K562 (cell line): ENCODE measurements around the gene NONO. TPM values are rescaled to one million over a fixed set of nuclear protein-coding genes. Genes with fewer than 3 reads are reported as not detected.

ENCODE experiments used
- ATF3 ChIP-seq, 2 experiments: fragments of 450-650 bp in 1 of 2; sonication (generic) in 1 of 2; formaldehyde crosslinking in 1 of 2; IDR thresholded peaks in 1 of 2; conservative IDR thresholded peaks in 1 of 2; 2 replicates each; pipeline versions ENCODE4 v1.6.1 to v1.8.1; 2016 to 2023; ENCODE audit warnings: mild to moderate bottlenecking in 2 of 2, moderate library complexity in 2 of 2, inconsistent platforms in 1 of 2, missing genetic modification reagents in 1 of 2
- ELF1 ChIP-seq: fragments of 200-800 bp; sonication (Bioruptor generic); IDR thresholded peaks from 2 replicates; pipeline ENCODE4 v1.6.1; 2016; ENCODE audit warnings: missing genetic modification characterization, missing compliant biosample characterization
- KLF13 ChIP-seq: fragments of 450-650 bp; IDR thresholded peaks from 2 replicates; pipeline ENCODE4 v1.6.1; 2016; ENCODE audit warnings: missing genetic modification characterization, low read depth, mild to moderate bottlenecking, missing compliant biosample characterization, moderate library complexity, borderline replicate concordance
- MEIS2 ChIP-seq: fragments of 450-650 bp; IDR thresholded peaks from 2 replicates; pipeline ENCODE4 v1.6.1; 2014; ENCODE audit warnings: mild to moderate bottlenecking; ENCODE audit not compliant: partially characterized antibody
- SMARCC2 ChIP-seq: fragments of 450-650 bp; IDR thresholded peaks from 2 replicates; pipeline ENCODE4 v1.6.1; 2017; ENCODE audit warnings: antibody characterized with exemption, moderate library complexity, mild to moderate bottlenecking, low read depth
- SP2 ChIP-seq: IDR thresholded peaks from 2 replicates; pipeline ENCODE4 v1.6.1; 2011; ENCODE audit warnings: mild to moderate bottlenecking, low read depth, low read length, moderate library complexity; ENCODE audit not compliant: poor library complexity, severe bottlenecking; ENCODE audit errors: extremely low read depth
- polyA plus RNA-seq, 8 experiments: library from polyadenylated mRNA; depleted of rRNA in 4 of 8; stranded (reverse) in 5 of 8; unstranded in 3 of 8; fragments of >200 nt; fragmentation: Nextera tagmentation in 2 of 8; fragmentation: Illumina TruSeq in 1 of 8; extraction: Ambion mirVana in 2 of 8; extraction: Trizol in 1 of 8; gene quantifications; 2 replicates each; pipeline versions ENCODE4 v1.2.1 to v1.2.3, GENCODE V29; 2011 to 2014; ENCODE audit warnings: inconsistent platforms in 1 of 8, missing spikeins in 1 of 8
- total RNA-seq, 7 experiments: library from RNA; depleted of rRNA in 6 of 7; stranded (reverse); fragments of >200 nt in 6 of 7; fragmentation: Illumina TruSeq in 2 of 7; extraction: Trizol in 2 of 7; gene quantifications; 2 replicates each; pipeline versions ENCODE4 v1.2.1 to v1.2.3, GENCODE V29; 2011 to 2021; ENCODE audit warnings: low replicate concordance in 1 of 7
- TF ChIP-seq, protein P1 (sequence below): sonication (generic); formaldehyde crosslinking; IDR thresholded peaks from 2 replicates; pipeline ENCODE4 v1.8.0; 2022; ENCODE audit warnings: mild to moderate bottlenecking, missing genetic modification reagents
- TF ChIP-seq, protein P2 (sequence below): fragments of 450-650 bp; IDR thresholded peaks from 2 replicates; pipeline ENCODE4 v1.6.1; 2016; ENCODE audit warnings: antibody characterized with exemption
- TF ChIP-seq, protein P3 (sequence below), 2 experiments: fragments of 450-650 bp in 1 of 2; IDR thresholded peaks; 2 replicates each; pipeline ENCODE4 v1.6.1; 2011 to 2017; ENCODE audit warnings: low read depth in 2 of 2, antibody characterized with exemption in 1 of 2, borderline replicate concordance in 1 of 2, low read length in 1 of 2, mild to moderate bottlenecking in 1 of 2, mixed read lengths in 1 of 2; ENCODE audit not compliant: control insufficient read depth in 1 of 2
- TF ChIP-seq, protein P4 (sequence below), 2 experiments: fragments of 150-350 bp in 1 of 2; IDR thresholded peaks; 2 replicates each; pipeline ENCODE4 v1.6.1; 2012 to 2016; ENCODE audit warnings: low read depth in 2 of 2, low read length in 2 of 2, mild to moderate bottlenecking in 1 of 2, moderate library complexity in 1 of 2
- TF ChIP-seq, protein P5 (sequence below): fragments of 250-450 bp; sonication (Bioruptor Pico); IDR thresholded peaks from 2 replicates; pipeline ENCODE4 v1.5.0; 2021; ENCODE audit warnings: mild to moderate bottlenecking, borderline replicate concordance

NONO gene
- total and polyA plus RNA-seq, 9 of the 15 experiments (the other 6 are each of a cell fraction or from before 2014, with no cell fraction given): 333 to 651 (median 451) TPM

DNA sequence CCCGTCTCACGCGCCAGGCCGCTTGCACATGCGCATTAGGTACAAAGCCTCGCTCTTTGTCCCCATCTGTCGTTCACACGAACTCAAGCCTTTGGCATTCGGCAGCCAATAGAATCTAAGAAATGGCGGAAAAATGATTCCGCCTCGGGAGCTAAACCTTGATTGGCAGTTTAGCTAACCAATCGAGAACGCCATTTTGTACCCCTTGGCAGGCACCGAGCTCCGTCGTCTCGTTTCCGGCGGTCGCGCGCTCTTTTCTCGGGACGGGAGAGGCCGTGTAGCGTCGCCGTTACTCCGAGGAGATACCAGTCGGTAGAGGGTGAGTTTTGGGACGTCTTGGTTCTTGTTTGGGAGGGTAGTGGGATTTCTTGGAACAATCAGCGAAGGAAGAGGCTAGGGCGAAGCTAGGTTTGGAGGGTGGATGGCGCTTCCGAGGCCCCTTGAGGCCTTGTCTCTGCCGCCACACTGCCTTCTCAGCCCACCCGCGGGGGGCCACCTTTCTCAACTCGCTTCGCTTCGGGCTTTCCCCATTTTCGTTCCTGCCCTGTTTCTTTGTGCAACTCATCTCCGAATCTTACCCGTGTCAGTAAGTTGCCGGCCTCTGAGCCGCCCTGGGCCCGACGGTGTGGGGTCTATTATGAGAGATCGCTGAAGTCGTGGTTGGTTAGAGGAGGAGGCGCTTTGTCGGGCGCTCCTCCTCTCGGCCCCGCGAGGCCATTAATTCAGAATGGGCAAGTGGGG, at the start of gene NONO (continued):
- TF ChIP-seq, protein P1, sequence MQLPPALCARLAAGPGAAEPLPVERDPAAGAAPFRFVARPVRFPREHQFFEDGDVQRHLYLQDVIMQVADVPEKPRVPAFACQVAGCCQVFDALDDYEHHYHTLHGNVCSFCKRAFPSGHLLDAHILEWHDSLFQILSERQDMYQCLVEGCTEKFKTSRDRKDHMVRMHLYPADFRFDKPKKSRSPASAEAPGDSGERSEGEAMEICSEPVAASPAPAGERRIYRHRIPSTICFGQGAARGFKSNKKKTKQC: peak; percentile 28; the same call in 1 of the 2 replicates
- TF ChIP-seq, protein P2, sequence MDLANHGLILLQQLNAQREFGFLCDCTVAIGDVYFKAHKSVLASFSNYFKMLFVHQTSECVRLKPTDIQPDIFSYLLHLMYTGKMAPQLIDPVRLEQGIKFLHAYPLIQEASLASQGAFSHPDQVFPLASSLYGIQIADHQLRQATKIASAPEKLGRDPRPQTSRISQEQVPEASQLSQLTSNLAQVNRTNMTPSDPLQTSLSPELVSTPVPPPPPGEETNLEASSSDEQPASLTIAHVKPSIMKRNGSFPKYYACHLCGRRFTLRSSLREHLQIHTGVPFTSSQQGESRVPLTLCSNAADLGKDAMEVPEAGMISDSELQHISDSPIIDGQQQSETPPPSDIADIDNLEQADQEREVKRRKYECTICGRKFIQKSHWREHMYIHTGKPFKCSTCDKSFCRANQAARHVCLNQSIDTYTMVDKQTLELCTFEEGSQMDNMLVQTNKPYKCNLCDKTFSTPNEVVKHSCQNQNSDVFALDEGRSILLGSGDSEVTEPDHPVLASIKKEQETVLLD: no peak; the same call in 1 of the 2 replicates
- TF ChIP-seq SP2 (peak; percentile 61), ATF3 (IDR thresholded peaks at IDR 0.05) (no peak), ATF3 (CRISPR knock-in tag; conservative IDR thresholded peaks at IDR 0.05) (no peak), SMARCC2 (no peak), MEIS2 (peak; percentile 64), ELF1 (tag) (0 out of 2 replicates have a peak, but pooled peaks have one; percentile 32), KLF13 (tag) (no peak)
- TF ChIP-seq, protein P3, sequence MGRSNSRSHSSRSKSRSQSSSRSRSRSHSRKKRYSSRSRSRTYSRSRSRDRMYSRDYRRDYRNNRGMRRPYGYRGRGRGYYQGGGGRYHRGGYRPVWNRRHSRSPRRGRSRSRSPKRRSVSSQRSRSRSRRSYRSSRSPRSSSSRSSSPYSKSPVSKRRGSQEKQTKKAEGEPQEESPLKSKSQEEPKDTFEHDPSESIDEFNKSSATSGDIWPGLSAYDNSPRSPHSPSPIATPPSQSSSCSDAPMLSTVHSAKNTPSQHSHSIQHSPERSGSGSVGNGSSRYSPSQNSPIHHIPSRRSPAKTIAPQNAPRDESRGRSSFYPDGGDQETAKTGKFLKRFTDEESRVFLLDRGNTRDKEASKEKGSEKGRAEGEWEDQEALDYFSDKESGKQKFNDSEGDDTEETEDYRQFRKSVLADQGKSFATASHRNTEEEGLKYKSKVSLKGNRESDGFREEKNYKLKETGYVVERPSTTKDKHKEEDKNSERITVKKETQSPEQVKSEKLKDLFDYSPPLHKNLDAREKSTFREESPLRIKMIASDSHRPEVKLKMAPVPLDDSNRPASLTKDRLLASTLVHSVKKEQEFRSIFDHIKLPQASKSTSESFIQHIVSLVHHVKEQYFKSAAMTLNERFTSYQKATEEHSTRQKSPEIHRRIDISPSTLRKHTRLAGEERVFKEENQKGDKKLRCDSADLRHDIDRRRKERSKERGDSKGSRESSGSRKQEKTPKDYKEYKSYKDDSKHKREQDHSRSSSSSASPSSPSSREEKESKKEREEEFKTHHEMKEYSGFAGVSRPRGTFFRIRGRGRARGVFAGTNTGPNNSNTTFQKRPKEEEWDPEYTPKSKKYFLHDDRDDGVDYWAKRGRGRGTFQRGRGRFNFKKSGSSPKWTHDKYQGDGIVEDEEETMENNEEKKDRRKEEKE (IDR thresholded peaks at IDR 0.05; ENCODE audit: borderline replicate concordance in 1 of 2, control insufficient read depth in 1 of 2, low read depth in 2 of 2, low read length in 1 of 2): no peak
- TF ChIP-seq, protein P4, sequence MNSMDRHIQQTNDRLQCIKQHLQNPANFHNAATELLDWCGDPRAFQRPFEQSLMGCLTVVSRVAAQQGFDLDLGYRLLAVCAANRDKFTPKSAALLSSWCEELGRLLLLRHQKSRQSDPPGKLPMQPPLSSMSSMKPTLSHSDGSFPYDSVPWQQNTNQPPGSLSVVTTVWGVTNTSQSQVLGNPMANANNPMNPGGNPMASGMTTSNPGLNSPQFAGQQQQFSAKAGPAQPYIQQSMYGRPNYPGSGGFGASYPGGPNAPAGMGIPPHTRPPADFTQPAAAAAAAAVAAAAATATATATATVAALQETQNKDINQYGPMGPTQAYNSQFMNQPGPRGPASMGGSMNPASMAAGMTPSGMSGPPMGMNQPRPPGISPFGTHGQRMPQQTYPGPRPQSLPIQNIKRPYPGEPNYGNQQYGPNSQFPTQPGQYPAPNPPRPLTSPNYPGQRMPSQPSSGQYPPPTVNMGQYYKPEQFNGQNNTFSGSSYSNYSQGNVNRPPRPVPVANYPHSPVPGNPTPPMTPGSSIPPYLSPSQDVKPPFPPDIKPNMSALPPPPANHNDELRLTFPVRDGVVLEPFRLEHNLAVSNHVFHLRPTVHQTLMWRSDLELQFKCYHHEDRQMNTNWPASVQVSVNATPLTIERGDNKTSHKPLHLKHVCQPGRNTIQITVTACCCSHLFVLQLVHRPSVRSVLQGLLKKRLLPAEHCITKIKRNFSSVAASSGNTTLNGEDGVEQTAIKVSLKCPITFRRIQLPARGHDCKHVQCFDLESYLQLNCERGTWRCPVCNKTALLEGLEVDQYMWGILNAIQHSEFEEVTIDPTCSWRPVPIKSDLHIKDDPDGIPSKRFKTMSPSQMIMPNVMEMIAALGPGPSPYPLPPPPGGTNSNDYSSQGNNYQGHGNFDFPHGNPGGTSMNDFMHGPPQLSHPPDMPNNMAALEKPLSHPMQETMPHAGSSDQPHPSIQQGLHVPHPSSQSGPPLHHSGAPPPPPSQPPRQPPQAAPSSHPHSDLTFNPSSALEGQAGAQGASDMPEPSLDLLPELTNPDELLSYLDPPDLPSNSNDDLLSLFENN (IDR thresholded peaks at IDR 0.05; ENCODE audit: low read depth in 2 of 2, low read length in 2 of 2): 0 out of 4 replicates have a peak, but pooled peaks of 1 of the 2 experiments have one; percentile 31
- TF ChIP-seq, protein P5, sequence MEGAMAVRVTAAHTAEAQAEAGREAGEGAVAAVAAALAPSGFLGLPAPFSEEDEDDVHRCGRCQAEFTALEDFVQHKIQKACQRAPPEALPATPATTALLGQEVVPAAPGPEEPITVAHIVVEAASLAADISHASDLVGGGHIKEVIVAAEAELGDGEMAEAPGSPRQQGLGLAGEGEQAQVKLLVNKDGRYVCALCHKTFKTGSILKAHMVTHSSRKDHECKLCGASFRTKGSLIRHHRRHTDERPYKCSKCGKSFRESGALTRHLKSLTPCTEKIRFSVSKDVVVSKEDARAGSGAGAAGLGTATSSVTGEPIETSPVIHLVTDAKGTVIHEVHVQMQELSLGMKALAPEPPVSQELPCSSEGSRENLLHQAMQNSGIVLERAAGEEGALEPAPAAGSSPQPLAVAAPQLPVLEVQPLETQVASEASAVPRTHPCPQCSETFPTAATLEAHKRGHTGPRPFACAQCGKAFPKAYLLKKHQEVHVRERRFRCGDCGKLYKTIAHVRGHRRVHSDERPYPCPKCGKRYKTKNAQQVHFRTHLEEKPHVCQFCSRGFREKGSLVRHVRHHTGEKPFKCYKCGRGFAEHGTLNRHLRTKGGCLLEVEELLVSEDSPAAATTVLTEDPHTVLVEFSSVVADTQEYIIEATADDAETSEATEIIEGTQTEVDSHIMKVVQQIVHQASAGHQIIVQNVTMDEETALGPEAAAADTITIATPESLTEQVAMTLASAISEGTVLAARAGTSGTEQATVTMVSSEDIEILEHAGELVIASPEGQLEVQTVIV (CRISPR knock-in tag): no peak
